Amniotic epithelial cell (primary cell): ENCODE data around the gene PLSCR3.

Source experiments
- DNase-seq: peaks from one replicate; pipeline ENCODE4 v3.0.0-alpha.2; 2010; ENCODE audit warnings: low read depth

The PLSCR3 gene

GRCh38 chr17:7426203-7426863 lies 32.0 kb upstream of the PLSCR3 start:
- no peak for DNase-seq

GRCh38 chr17:7425756-7426155 lies 31.4 kb upstream of the PLSCR3 start:
- DNase-seq: no peak

- DNase-seq: no peak
These were observed 31.0 kb upstream of the PLSCR3 start, which contains the start of gene SPEM2 for GRCh38 chr17:7425316-7425715. Gene SPEM2 (plus strand): TSS chr17:7425616. CDS start chr17:7425689, 73 bp downstream.

- DNase-seq: no peak
These were observed 29.4 kb upstream of the PLSCR3 start for GRCh38 chr17:7423679-7424078.

GRCh38 chr17:7421186-7421585 lies 26.9 kb upstream of the PLSCR3 start:
- DNase-seq: no peak

GRCh38 chr17:7419819-7420610 lies 25.7 kb upstream of the PLSCR3 start, which contains the start of gene SPEM1:
Gene SPEM1 (plus strand): TSS chr17:7420324. CDS start chr17:7420385, 61 bp downstream.
- DNase-seq: no peak

- DNase-seq: no peak
These were observed 24.3 kb upstream of the PLSCR3 start for GRCh38 chr17:7418472-7419152.

- no peak for DNase-seq
These were observed 22.8 kb upstream of the PLSCR3 start for GRCh38 chr17:7417056-7417655.

- no peak for DNase-seq
These were observed 22.0 kb upstream of the PLSCR3 start for GRCh38 chr17:7416323-7416722.

- DNase-seq: no peak
These were observed 21.5 kb upstream of the PLSCR3 start for GRCh38 chr17:7415784-7416183.

GRCh38 chr17:7414837-7415236 lies 20.5 kb upstream of the PLSCR3 start:
- no peak for DNase-seq

GRCh38 chr17:7413346-7413985 lies 19.1 kb upstream of the PLSCR3 start:
- peak; percentile 40 for DNase-seq

- DNase-seq: no peak
These were observed 17.1 kb upstream of the PLSCR3 start for GRCh38 chr17:7411427-7411750.

GRCh38 chr17:7410634-7411426 lies 16.5 kb upstream of the PLSCR3 start:
- no peak for DNase-seq

GRCh38 chr17:7409716-7410115 lies 15.4 kb upstream of the PLSCR3 start:
- no peak for DNase-seq

GRCh38 chr17:7408863-7409262 lies 14.5 kb upstream of the PLSCR3 start:
- DNase-seq: no peak

- DNase-seq: no peak
These were observed 14.0 kb upstream of the PLSCR3 start for GRCh38 chr17:7408252-7408727.

- no peak for DNase-seq
These were observed 13.3 kb upstream of the PLSCR3 start, which contains the start of gene NLGN2 for GRCh38 chr17:7407485-7408251. Gene NLGN2 (plus strand): TSS chr17:7407845. CDS start chr17:7408256, 411 bp downstream.

- DNase-seq: no peak
These were observed 12.8 kb upstream of the PLSCR3 start for GRCh38 chr17:7407082-7407481.

- DNase-seq: no peak
These were observed 12.0 kb upstream of the PLSCR3 start for GRCh38 chr17:7406235-7406825.
